GM18873 (cell line): Measurements from ENCODE around the gene SPRN.
"Not testable (repeated sequence)": the region's sequence is repeated elsewhere in the genome, so short reads cannot be mapped to it uniquely, and the experiment has no call there.

ENCODE experiments used
- ATAC-seq: cut with Tn5 transposase; IDR thresholded peaks from one replicate; pipeline ENCODE4 v1.9.1; 2021; ENCODE audit warnings: mild to moderate bottlenecking, moderate library complexity, moderate number of reproducible peaks; ENCODE audit not compliant: unreplicated experiment, low FRiP score

Gene SPRN

GRCh38 chr10:133441356-133441755, 16.9 kb upstream of the SPRN start:
- not testable (repeated sequence) for ATAC-seq

DNA sequence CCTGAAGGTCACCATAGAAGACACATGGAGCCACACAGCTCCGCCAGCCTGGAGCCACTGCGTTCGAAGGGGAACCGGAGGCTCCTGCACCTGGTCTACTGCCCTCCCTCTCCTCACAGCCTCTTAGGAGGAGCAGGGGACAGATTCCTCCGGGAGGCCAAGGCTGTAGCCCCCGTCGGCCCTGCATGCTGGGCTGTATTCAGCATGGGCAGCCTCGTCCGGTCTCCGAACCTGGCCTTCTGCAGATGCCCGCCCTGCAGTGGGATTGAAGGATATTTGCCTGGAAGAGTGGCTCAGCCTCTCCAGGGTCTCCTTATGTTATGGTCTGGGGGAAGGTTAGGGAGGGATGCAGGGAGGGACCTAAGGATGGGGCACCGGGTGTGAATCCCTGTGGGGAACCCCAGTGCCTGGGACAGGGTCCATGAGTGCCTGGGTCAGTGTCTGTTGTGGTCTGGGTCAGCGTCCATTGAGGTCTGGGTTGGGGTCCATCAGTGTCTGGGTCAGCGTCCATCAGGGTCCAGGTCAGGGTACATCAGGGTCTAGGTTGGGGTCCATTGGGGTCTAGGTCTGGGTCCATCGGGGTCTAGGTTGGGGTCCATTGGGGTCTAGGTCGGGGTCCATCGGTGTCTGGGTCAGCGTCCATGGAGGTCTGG, 16.3 kb upstream of the SPRN start:
- ATAC-seq, result no peak

DNA sequence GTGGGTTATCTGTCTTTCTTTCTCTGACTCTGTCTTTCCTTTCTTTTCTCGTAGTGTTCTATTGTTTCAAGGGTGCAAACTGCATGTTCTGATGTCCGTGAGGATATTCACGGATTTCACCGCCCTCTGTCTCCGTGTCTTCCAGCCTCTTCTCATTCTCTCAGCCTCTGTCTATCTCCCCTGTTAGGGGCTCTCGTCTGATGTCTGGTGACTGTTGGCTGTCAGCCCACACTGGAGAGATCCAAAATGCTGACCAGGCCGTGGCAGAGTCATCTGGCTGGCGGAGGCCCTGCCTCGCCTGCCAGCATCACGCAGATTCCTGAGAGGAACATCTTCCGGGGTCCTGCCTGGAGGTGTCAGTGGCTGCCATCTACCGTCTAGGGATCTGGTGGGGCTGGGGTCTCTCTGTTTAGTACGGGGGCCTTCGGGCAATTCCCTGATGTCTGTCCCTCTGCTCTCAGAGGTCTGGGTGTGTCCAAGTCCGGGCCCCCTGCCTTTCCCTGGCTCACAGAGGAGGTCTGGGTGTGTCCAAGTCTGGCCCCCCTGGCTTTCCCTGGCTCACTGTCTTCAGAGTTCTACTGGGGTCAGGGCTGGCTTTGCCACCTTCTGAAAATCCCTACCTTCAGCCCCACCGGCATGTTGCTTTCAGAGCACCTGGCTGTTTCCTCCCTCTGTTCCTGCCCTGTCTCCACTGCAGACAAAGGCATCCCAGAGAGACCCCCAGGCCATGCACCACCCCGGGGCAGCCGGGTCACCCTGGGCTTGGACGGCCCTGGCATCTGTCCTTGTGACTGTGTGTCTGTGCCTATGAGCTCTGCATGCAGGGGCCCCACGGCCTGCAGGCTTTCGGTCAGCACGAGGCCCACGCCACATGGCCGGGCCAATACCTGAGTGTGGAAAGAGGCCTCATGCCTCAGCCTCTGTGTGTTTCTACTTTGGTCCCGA, 15.4 kb upstream of the SPRN start:
- ATAC-seq, result no peak

- ATAC-seq, result no peak
These were observed 14.4 kb upstream of the SPRN start for GRCh38 chr10:133438711-133439273.

- not testable (repeated sequence) for ATAC-seq
These were observed 8.4 kb upstream of the SPRN start for GRCh38 chr10:133432789-133433188.

- not testable (repeated sequence) for ATAC-seq
These were observed 7.6 kb upstream of the SPRN start for GRCh38 chr10:133431888-133432613.

DNA sequence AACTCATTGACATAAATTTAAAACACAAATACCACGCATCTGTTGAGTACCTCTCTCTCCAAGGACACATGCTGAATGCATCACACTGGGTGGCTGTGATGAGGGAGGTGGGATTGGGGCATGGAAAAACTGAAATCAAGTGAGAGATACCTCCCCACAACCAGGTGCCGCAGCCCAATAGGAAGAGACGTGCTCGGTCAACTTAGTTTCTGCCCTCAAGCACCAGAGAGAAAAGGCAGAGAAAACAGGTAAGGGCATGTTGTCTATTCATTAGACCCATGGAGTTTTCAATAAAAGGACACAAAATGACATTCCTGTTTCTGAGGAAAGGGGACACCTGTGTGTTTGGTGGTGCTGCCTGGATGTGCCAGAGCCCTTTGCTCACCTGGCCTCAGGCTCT, 5.1 kb upstream of the SPRN start:
- ATAC-seq, result not testable (repeated sequence)

GRCh38 chr10:133424102-133424501, 323 bp downstream of the SPRN start:
- not testable (repeated sequence) for ATAC-seq

- ATAC-seq, result no peak
These were observed 1.3 kb downstream of the SPRN start for GRCh38 chr10:133422807-133423771.

- no peak for ATAC-seq
These were observed 2.1 kb downstream of the SPRN start for GRCh38 chr10:133422223-133422806.

DNA sequence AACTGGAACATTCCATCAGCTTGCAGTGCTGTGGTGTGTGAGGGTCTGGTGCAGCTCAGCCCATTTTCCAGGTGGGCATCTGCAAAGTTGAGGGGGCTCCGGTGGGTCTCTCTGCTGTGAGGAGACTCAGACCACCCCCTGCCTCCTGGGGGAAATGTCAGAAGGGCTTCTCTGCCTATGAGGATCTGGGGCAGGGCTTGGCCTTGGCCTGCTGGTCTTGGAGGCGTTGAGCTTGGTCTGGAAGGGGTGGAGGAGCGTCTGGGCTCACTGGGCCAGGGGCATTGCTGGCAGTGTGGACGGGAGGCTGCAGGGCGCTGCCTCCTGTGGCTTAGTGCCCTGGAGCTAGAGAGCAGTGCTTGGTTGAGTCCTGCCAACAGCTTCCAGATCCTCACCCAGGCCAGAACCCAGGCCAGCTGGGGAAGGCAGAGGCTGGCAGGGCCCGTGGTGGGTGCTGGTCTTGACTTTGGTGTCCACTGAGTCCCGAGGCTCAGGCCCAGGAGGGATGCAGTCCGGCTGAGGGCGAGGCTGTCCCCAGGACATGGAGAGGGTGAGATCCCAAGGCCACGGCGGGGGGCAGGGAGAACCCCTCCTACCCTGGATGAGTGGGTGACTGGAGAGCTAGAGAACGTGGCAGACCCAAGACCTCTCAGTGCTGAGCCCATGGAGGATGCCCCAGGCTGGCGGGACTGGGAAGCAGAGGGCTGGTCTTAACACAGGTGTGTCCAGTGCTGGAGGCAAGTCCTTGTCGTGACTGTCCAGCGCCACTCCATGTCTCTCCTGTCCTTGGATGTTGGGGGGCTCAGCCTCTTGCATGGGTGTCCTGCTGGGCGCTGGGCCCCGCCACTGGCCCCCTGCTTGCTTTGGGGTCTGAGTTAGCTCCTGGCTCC, 2.8 kb downstream of the SPRN start:
- no peak for ATAC-seq

GRCh38 chr10:133420579-133420978, 3.8 kb downstream of the SPRN start:
- no peak for ATAC-seq

GRCh38 chr10:133420028-133420427, 4.4 kb downstream of the SPRN start:
- ATAC-seq, result no peak

- ATAC-seq, result no peak
These were observed 5.0 kb downstream of the SPRN start for GRCh38 chr10:133419211-133419950.

GRCh38 chr10:133418289-133418993, 6.0 kb downstream of the SPRN start:
- ATAC-seq, result no peak

DNA sequence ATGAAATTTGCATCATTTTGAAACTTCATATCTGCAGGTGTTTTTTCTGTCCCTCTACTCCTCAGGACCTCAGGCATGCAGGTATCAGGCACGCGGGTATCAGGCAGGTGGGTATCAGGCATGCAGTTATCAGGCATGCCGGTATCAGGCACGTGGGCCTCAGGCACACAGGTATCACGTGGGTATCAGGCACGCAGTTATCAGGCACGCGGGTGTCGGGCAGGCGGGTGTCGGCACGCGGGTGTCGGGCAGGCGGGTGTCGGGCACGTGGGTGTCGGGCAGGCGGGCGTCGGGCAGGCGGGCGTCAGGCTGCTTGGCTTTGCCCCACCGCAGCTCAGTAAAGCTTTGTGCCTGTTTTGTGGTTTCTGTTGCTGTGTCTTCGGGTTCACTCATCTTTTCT, 8.7 kb downstream of the SPRN start:
- no peak for ATAC-seq

- not testable (repeated sequence) for ATAC-seq
These were observed 10.0 kb downstream of the SPRN start for GRCh38 chr10:133414401-133414800.
